Lower leg skin (tissue), 3 donors: ENCODE measurements around the gene HTR5A.

ENCODE experiments used
- POLR2A ChIP-seq, 2 donors: fragments of 450-650 bp; IDR thresholded peaks; one replicate each; pipeline ENCODE4 v1.6.1; 2016 to 2017; ENCODE audit warnings: antibody characterized with exemption in 2 of 2, mild to moderate bottlenecking in 1 of 2, moderate library complexity in 1 of 2
- TF ChIP-seq, protein P1 (sequence below), 3 donors: fragments of 450-650 bp; IDR thresholded peaks; one replicate each; pipeline ENCODE4 v1.5.1; 2016; ENCODE audit warnings: antibody characterized with exemption in 3 of 3, mild to moderate bottlenecking in 3 of 3, moderate library complexity in 2 of 3

DNA sequence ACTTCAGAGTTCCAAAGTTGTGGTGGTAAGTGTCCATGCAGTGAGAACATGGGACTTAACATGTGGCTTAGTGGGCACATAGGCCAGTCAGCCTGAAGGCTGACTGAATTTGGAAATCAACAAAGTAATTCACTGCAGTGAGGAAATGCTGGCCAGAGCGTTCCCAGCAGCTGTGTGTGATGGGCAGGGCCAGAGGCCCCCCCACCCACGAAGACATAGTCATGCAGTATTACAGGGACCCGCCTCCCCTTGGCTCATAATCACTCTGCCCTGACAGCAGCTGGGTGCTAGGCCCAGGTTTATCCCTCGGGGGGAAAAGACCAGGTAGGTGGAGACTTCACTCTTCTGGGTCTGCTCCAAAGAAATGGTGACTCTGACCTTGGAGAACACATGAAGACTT, 33.7 kb downstream of the HTR5A start:
- no peak for TF ChIP-seq POLR2A (IDR thresholded peaks at IDR 0.05)
- TF ChIP-seq, protein P1, sequence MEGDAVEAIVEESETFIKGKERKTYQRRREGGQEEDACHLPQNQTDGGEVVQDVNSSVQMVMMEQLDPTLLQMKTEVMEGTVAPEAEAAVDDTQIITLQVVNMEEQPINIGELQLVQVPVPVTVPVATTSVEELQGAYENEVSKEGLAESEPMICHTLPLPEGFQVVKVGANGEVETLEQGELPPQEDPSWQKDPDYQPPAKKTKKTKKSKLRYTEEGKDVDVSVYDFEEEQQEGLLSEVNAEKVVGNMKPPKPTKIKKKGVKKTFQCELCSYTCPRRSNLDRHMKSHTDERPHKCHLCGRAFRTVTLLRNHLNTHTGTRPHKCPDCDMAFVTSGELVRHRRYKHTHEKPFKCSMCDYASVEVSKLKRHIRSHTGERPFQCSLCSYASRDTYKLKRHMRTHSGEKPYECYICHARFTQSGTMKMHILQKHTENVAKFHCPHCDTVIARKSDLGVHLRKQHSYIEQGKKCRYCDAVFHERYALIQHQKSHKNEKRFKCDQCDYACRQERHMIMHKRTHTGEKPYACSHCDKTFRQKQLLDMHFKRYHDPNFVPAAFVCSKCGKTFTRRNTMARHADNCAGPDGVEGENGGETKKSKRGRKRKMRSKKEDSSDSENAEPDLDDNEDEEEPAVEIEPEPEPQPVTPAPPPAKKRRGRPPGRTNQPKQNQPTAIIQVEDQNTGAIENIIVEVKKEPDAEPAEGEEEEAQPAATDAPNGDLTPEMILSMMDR (IDR thresholded peaks at IDR 0.05) = no peak
